ENCODE data around the gene CEMP1. TPM values are rescaled to one million over a fixed set of nuclear protein-coding genes. Genes with fewer than 3 reads are reported as not detected.
"Not testable (repeated sequence)": the region's sequence is repeated elsewhere in the genome, so short reads cannot be mapped to it uniquely, and the experiment has no call there.

The CEMP1 gene
- total RNA-seq, 2 experiments from 2014 or later = 1.0 to 1.8 TPM

GRCh38 chr16:2572704-2573103 is 41.5 kb upstream of the CEMP1 start:
- CTCF ChIA-PET; H3K4me3 Mint-ChIP-seq; intact Hi-C loops (cut with DNase I, micrococcal nuclease); H3K9me3 Mint-ChIP-seq; H3K36me3 Mint-ChIP-seq (ENCODE audit: low read depth); H3K27ac Mint-ChIP-seq; H3K27me3 Mint-ChIP-seq; H3K27me3 ChIP-seq (ENCODE audit: control insufficient read depth in 1 of 2, insufficient read depth in 2 of 2, low read length in 2 of 2); POLR2A ChIA-PET; H3K9me3 ChIP-seq (ENCODE audit: control insufficient read depth in 1 of 2, insufficient read depth in 1 of 2, low read length in 2 of 2); H3K4me1 Mint-ChIP-seq (ENCODE audit: low read depth); H3K27ac ChIP-seq (ENCODE audit: low read depth in 1 of 2, low read length in 2 of 2); ATAC-seq (ENCODE audit: poor library complexity); H3K4me3 ChIP-seq (ENCODE audit: low read length); DNase-seq; H3K36me3 ChIP-seq (ENCODE audit: insufficient read depth, low read length); H3K4me1 ChIP-seq (ENCODE audit: insufficient read depth, low read length): not testable (repeated sequence)

GRCh38 chr16:2568573-2568972 is 37.4 kb upstream of the CEMP1 start:
- H3K27me3 ChIP-seq (ENCODE audit: control insufficient read depth in 1 of 2, insufficient read depth in 2 of 2, low read length in 2 of 2); H3K27ac Mint-ChIP-seq; H3K4me3 ChIP-seq (ENCODE audit: low read length); intact Hi-C loops (cut with DNase I, micrococcal nuclease); H3K27ac ChIP-seq (ENCODE audit: low read depth in 1 of 2, low read length in 2 of 2); DNase-seq; H3K9me3 Mint-ChIP-seq; H3K4me3 Mint-ChIP-seq; POLR2A ChIA-PET; H3K4me1 Mint-ChIP-seq (ENCODE audit: low read depth); H3K4me1 ChIP-seq (ENCODE audit: insufficient read depth, low read length); H3K36me3 ChIP-seq (ENCODE audit: insufficient read depth, low read length); ATAC-seq (ENCODE audit: poor library complexity); H3K9me3 ChIP-seq (ENCODE audit: control insufficient read depth in 1 of 2, insufficient read depth in 1 of 2, low read length in 2 of 2); H3K36me3 Mint-ChIP-seq (ENCODE audit: low read depth); H3K27me3 Mint-ChIP-seq; CTCF ChIA-PET: not testable (repeated sequence)

DNA sequence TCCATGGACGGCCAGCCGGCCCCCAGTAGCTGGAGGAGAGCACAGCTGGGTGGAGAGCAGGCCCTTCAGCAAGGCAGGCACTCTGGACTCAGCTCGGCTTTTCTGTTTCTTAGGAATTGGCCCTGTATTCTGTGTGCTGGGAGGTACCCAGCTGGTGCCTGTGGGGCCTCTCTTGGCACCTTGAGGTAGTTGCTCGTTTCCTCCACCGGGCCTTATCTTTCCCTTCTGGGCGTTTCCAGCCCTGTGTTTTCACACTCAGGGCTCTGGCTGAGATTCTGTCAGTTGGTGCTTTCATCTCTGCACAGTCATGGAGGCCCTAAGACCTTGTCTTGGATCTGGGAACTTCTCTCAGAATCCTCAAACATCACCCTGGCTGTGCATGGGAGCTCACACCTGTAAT is 36.3 kb upstream of the CEMP1 start:
- H3K27me3 ChIP-seq (ENCODE audit: control insufficient read depth in 1 of 2, insufficient read depth in 2 of 2, low read length in 2 of 2); DNase-seq; H3K9me3 Mint-ChIP-seq; POLR2A ChIA-PET; ATAC-seq (ENCODE audit: poor library complexity); H3K36me3 ChIP-seq (ENCODE audit: insufficient read depth, low read length); H3K4me1 Mint-ChIP-seq (ENCODE audit: low read depth); H3K4me3 Mint-ChIP-seq; H3K9me3 ChIP-seq (ENCODE audit: control insufficient read depth in 1 of 2, insufficient read depth in 1 of 2, low read length in 2 of 2); H3K27me3 Mint-ChIP-seq; intact Hi-C loops (cut with DNase I, micrococcal nuclease); H3K36me3 Mint-ChIP-seq (ENCODE audit: low read depth); H3K27ac ChIP-seq (ENCODE audit: low read depth in 1 of 2, low read length in 2 of 2); H3K4me3 ChIP-seq (ENCODE audit: low read length); H3K27ac Mint-ChIP-seq; CTCF ChIA-PET; H3K4me1 ChIP-seq (ENCODE audit: insufficient read depth, low read length): not testable (repeated sequence)

DNA sequence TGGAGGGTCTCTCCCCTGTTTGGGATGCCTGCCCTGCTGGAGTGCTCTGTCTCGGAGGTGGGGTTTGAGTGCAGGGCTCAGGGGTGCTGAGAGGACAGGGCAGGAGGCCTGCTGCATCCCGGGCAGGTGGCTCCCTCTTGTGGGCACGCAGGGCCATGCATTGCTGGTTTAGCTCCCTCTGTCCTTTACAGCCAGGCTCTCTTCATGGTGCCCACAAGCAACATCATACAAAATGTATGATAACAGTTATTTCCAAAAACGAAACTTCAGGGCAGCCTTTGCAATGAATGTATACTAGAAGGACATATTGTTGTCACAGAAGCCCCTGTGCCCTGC is 29.6 kb upstream of the CEMP1 start:
- H3K27ac Mint-ChIP-seq; H3K9me3 ChIP-seq (ENCODE audit: control insufficient read depth in 1 of 2, insufficient read depth in 1 of 2, low read length in 2 of 2); H3K4me3 ChIP-seq (ENCODE audit: low read length); H3K4me3 Mint-ChIP-seq; CTCF ChIA-PET; H3K36me3 ChIP-seq (ENCODE audit: insufficient read depth, low read length); H3K27me3 Mint-ChIP-seq; H3K4me1 Mint-ChIP-seq (ENCODE audit: low read depth); H3K36me3 Mint-ChIP-seq (ENCODE audit: low read depth); POLR2A ChIA-PET; H3K27me3 ChIP-seq (ENCODE audit: control insufficient read depth in 1 of 2, insufficient read depth in 2 of 2, low read length in 2 of 2); H3K27ac ChIP-seq (ENCODE audit: low read depth in 1 of 2, low read length in 2 of 2); H3K9me3 Mint-ChIP-seq; intact Hi-C loops (cut with DNase I, micrococcal nuclease); H3K4me1 ChIP-seq (ENCODE audit: insufficient read depth, low read length): not testable (repeated sequence)
- peak; percentile 35 for TF ChIP-seq CTCF (IDR thresholded peaks at IDR 0.05)
- ATAC-seq (ENCODE audit: poor library complexity) = peak; percentile 98
- DNase-seq = peak in 11 of 14 experiments; percentile 46 to 75 (median 56)

- intact Hi-C loops (cut with DNase I, micrococcal nuclease); CTCF ChIA-PET; H3K27me3 ChIP-seq (ENCODE audit: control insufficient read depth in 1 of 2, insufficient read depth in 2 of 2, low read length in 2 of 2); DNase-seq; H3K36me3 Mint-ChIP-seq (ENCODE audit: low read depth); H3K27ac Mint-ChIP-seq; H3K36me3 ChIP-seq (ENCODE audit: insufficient read depth, low read length); H3K4me3 ChIP-seq (ENCODE audit: low read length); H3K27me3 Mint-ChIP-seq; H3K4me3 Mint-ChIP-seq; H3K9me3 ChIP-seq (ENCODE audit: control insufficient read depth in 1 of 2, insufficient read depth in 1 of 2, low read length in 2 of 2); POLR2A ChIA-PET; H3K4me1 Mint-ChIP-seq (ENCODE audit: low read depth); H3K9me3 Mint-ChIP-seq; H3K4me1 ChIP-seq (ENCODE audit: insufficient read depth, low read length); ATAC-seq (ENCODE audit: poor library complexity); H3K27ac ChIP-seq (ENCODE audit: low read depth in 1 of 2, low read length in 2 of 2): not testable (repeated sequence)
Measured at GRCh38 chr16:2560131-2560797, 29.1 kb upstream of the CEMP1 start.

DNA sequence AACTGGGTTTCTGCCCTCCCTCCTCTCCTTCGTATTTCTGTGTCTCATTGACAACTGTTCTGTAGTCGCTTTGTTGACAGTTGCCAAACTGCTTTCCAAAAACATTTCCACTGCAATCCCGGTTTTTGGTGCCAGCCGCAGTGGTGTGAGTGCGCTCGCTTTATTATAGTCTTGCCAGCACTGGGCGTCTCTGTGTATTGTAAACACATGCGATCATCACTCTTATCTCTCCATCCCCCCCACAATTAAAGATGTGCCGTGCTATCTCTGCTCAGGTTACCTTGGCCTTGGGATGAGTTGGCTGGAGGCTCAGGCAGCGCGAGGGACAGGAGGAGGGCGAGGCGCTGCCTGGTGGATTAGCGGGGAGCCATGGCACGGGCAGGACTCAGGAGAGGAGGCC is 25.9 kb upstream of the CEMP1 start:
- CTCF ChIA-PET; H3K27me3 ChIP-seq (ENCODE audit: control insufficient read depth in 1 of 2, insufficient read depth in 2 of 2, low read length in 2 of 2); DNase-seq; H3K9me3 Mint-ChIP-seq; H3K4me1 Mint-ChIP-seq (ENCODE audit: low read depth); H3K27ac ChIP-seq (ENCODE audit: low read depth in 1 of 2, low read length in 2 of 2); H3K4me3 Mint-ChIP-seq; H3K27me3 Mint-ChIP-seq; POLR2A ChIA-PET; H3K27ac Mint-ChIP-seq; H3K4me1 ChIP-seq (ENCODE audit: insufficient read depth, low read length); H3K4me3 ChIP-seq (ENCODE audit: low read length); H3K36me3 ChIP-seq (ENCODE audit: insufficient read depth, low read length); ATAC-seq (ENCODE audit: poor library complexity); H3K36me3 Mint-ChIP-seq (ENCODE audit: low read depth); H3K9me3 ChIP-seq (ENCODE audit: control insufficient read depth in 1 of 2, insufficient read depth in 1 of 2, low read length in 2 of 2); intact Hi-C loops (cut with DNase I, micrococcal nuclease): not testable (repeated sequence)
